Measurements from ENCODE around the gene SCARF2.

GRCh38 chr22:20430101-20430719 lies 7.4 kb downstream of the SCARF2 start:
- no peak for TF ChIP-seq EP300 (IDR thresholded peaks at IDR 0.05; ENCODE audit: low read depth)
- TF ChIP-seq CTCF (IDR thresholded peaks at IDR 0.05) = no peak
